ENCODE results near the gene CACNG6. TPM values are rescaled to one million over a fixed set of nuclear protein-coding genes. Genes with fewer than 3 reads are reported as not detected.
"Not testable (repeated sequence)": the region's sequence is repeated elsewhere in the genome, so short reads cannot be mapped to it uniquely, and the experiment has no call there.

The CACNG6 gene
- total RNA-seq, 4 donors from 2014 or later = 1.4 TPM; not detected in 3

- no peak overlapping the region for H3K4me3 ChIP-seq
- H3K27me3 ChIP-seq = peaks cover 0 to 60% (median 0%) of the 10 kb centered on the region in 4 donors
- H3K9me3 ChIP-seq = no peaks in the 10 kb centered on the region
- intact Hi-C loops (cut with DNase I) = loop anchor here (5.0 to 10.0 kb wide), 2 partner anchors 127 to 184 kb away; no protein-coding TSS in a partner anchor
- H3K36me3 ChIP-seq = no peaks in the 10 kb centered on the region
- no peak for DNase-seq
- 69 to 71% methylated on average over 3 of the region's 3 CpGs for WGBS, 2 donors
- TF ChIP-seq POLR2A (IDR thresholded peaks at IDR 0.05) (no peak), CTCF (IDR thresholded peaks at IDR 0.05) (no peak)
- no peak overlapping the region for H3K27ac ChIP-seq
- peaks cover 0 to under 1% (median 0%) of the 10 kb centered on the region in 3 donors for H3K4me1 ChIP-seq
Observed at GRCh38 chr19:54029301-54029700, 37.9 kb downstream of the CACNG6 start.

- 35 to 40% methylated on average over 9 of the region's 9 CpGs for WGBS, 2 donors
- intact Hi-C loops (cut with DNase I) = loop anchor here (5.0 to 10.0 kb wide), 2 partner anchors 128 to 185 kb away; no protein-coding TSS in a partner anchor
Observed at GRCh38 chr19:54029930-54030490, 38.6 kb downstream of the CACNG6 start.

GRCh38 chr19:54030895-54031586 lies 39.6 kb downstream of the CACNG6 start:
- no peak for DNase-seq
- Histone ChIP-seq H3K4me3 (peak overlapping the region in 1 of 4 donors; percentile 12), H3K9me3 (no peaks in the 10 kb centered on the region), H3K4me1 (no peaks in the 10 kb centered on the region), H3K27me3 (peaks cover 0 to 52% (median 0%) of the 10 kb centered on the region in 4 donors), H3K36me3 (no peaks in the 10 kb centered on the region), H3K27ac (no peak overlapping the region)
- intact Hi-C loops (cut with DNase I) = no loop called here
- TF ChIP-seq CTCF (IDR thresholded peaks at IDR 0.05) (peak in 1 of 6 experiments; percentile 14), POLR2A (IDR thresholded peaks at IDR 0.05) (no peak)
- 39 to 41% methylated on average over 13 of the region's 13 CpGs for WGBS, 2 donors

More at GRCh38 chr19:54029930-54030490, 38.6 kb downstream of the CACNG6 start:
- no peak overlapping the region for H3K27ac ChIP-seq
- peak in 4 of 6 experiments; percentile 20 to 52 (median 44) for TF ChIP-seq CTCF (IDR thresholded peaks at IDR 0.05)
- TF ChIP-seq POLR2A (IDR thresholded peaks at IDR 0.05) = no peak
- DNase-seq = no peak
- H3K4me1 ChIP-seq = no peaks in the 10 kb centered on the region
- no peaks in the 10 kb centered on the region for H3K9me3 ChIP-seq
- H3K36me3 ChIP-seq = no peaks in the 10 kb centered on the region
- H3K27me3 ChIP-seq = peaks cover 0 to 53% (median 0%) of the 10 kb centered on the region in 4 donors
- H3K4me3 ChIP-seq = no peak overlapping the region

GRCh38 chr19:54035215-54036178 lies 44.1 kb downstream of the CACNG6 start:
- 40 to 41% methylated on average over 4 of the region's 4 CpGs for WGBS, 2 donors
- intact Hi-C loops (cut with DNase I) = no loop called here

GRCh38 chr19:54036542-54036941 lies 45.1 kb downstream of the CACNG6 start:
- WGBS, 2 donors = 36 to 63% methylated on average over 3 to 5 of the region's 5 CpGs
- H3K4me1 ChIP-seq; H3K27ac ChIP-seq; H3K36me3 ChIP-seq; DNase-seq; intact Hi-C loops (cut with DNase I); H3K4me3 ChIP-seq; H3K9me3 ChIP-seq: not testable (repeated sequence)
- H3K27me3 ChIP-seq = peaks cover 0 to 14% (median 0%) of the 10 kb centered on the region in 4 donors

More at GRCh38 chr19:54035215-54036178, 44.1 kb downstream of the CACNG6 start:
- Histone ChIP-seq H3K4me3 (no peak overlapping the region), H3K27ac (no peak overlapping the region), H3K27me3 (peaks cover 0 to 24% (median 0%) of the 10 kb centered on the region in 4 donors), H3K4me1 (no peaks in the 10 kb centered on the region), H3K9me3 (no peaks in the 10 kb centered on the region), H3K36me3 (no peaks in the 10 kb centered on the region)
- no peak for DNase-seq
- no peak for TF ChIP-seq POLR2A (IDR thresholded peaks at IDR 0.05)
- TF ChIP-seq CTCF (IDR thresholded peaks at IDR 0.05) = no peak
